ENCODE results near the gene SREK1IP1.

The SREK1IP1 gene

DNA sequence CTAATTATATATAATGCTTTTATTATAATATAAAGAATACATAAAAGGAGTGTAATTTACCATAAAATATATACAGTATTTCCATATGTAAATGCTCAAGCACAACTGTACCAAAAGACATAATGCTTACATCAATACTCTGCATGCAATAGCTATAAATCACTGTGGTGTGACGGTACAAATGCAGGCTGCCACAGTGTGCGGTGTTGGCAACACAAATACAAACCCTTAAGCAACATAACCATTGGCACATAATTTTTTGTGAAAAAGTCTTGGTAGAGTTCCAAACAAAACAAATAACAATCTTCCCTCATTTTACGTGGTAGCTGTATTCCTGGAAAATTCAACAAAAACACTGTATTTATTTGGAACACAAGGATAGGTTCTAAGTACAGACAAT lies 80.1 kb downstream of the SREK1IP1 start:
- DNase-seq (ENCODE audit: insufficient read length, low spot score), result no peak
- FAIRE-seq, result no peak
- TF ChIP-seq CTCF (IDR thresholded peaks at IDR 0.05; ENCODE audit: insufficient read depth, missing control alignments), result no peak

DNA sequence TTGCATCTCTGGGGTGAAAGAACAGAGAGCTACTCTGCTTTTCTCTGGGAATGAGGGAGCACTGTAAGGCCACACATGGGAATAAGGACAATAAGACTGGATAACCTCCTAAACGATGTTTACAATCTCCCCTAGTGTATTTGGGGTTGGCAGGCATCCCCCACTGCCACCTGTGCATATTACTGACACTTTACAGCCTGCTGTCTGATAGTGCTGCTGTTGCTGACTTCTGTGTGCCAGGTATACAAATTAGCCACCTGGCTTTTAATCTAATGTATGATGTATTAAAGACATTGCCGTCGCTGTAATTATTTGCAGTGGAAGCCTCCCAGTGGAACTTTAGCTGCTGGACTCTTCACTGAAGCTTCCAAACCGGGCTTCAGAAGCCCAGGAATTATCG lies 82.6 kb downstream of the SREK1IP1 start:
- TF ChIP-seq CTCF (IDR thresholded peaks at IDR 0.05; ENCODE audit: insufficient read depth, missing control alignments), result no peak
- DNase-seq (ENCODE audit: insufficient read length, low spot score) (no peak), FAIRE-seq (no peak)

- peak; percentile 11 for TF ChIP-seq CTCF (IDR thresholded peaks at IDR 0.05; ENCODE audit: insufficient read depth, missing control alignments)
- FAIRE-seq (no peak), DNase-seq (ENCODE audit: insufficient read length, low spot score) (no peak)
Observed at GRCh38 chr5:64682608-64683007, 85.9 kb downstream of the SREK1IP1 start.

DNA sequence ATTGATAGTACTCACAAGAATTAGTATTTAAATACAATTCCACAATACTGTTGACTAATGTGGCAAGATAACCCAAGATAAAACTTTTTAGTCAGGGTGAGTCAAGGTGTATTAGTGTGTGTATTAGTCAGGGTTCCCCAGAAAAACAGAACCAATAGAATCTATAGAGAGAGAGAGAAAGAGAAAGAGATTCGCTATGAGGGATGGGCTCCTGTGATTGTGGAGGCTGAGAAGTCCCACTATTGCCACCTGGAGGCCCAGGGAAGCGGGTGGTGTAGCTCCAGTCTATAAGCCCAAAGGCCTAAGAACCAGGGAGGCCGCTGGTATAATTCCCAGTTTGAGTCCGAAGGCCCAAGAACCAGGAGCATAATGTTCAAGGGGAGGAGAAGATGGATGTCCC lies 88.2 kb downstream of the SREK1IP1 start:
- peak; percentile 13 for TF ChIP-seq CTCF (IDR thresholded peaks at IDR 0.05; ENCODE audit: insufficient read depth, missing control alignments)
- DNase-seq (ENCODE audit: insufficient read length, low spot score), result no peak
- no peak for FAIRE-seq

DNA sequence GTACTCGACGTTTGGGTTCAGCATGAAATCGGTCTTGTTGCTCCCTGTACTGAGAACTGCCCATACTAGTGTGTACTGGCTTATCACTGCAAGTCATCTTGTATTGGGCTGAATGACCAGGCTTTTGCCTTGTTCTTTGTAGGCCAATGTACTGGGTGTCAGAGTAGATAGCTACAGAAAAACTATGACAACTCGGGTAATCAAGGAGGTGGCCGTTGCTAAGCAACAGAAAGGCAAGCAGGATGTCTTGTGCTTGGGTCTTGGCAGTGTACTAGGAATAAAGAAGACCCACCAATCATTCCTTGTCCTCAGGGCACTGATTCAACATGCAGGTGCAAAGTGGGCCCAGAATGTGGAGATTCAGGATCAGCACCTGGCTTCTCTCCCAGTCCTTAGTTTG lies 90.1 kb downstream of the SREK1IP1 start:
- no peak for TF ChIP-seq CTCF (IDR thresholded peaks at IDR 0.05; ENCODE audit: insufficient read depth, missing control alignments)
- FAIRE-seq, result no peak
- DNase-seq (ENCODE audit: insufficient read length, low spot score), result no peak

DNA sequence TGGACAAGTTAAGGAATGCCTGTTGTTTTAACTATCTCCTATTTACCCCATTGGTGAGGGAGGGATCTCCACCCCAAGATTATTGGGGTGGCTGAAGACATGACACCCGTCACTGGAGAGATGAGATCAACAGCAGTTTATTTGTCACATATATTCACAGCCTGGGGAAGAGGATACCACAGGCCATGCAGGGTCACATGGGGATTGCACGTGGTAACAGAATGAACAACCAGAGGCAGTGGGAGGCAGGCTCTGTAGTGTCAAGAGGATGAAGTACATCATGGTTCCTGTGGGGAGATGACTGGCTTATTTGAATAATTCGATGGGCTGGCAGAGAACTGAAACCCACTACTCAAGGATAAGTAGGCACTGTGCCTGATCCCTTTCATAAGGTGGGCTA lies 96.8 kb downstream of the SREK1IP1 start:
- FAIRE-seq, result no peak
- TF ChIP-seq CTCF (IDR thresholded peaks at IDR 0.05; ENCODE audit: insufficient read depth, missing control alignments), result no peak
- no peak for DNase-seq (ENCODE audit: insufficient read length, low spot score)

GRCh38 chr5:64670277-64670676 lies 98.2 kb downstream of the SREK1IP1 start:
- DNase-seq (ENCODE audit: insufficient read length, low spot score), result no peak
- no peak for TF ChIP-seq CTCF (IDR thresholded peaks at IDR 0.05; ENCODE audit: insufficient read depth, missing control alignments)
- FAIRE-seq, result no peak

All from D721Med (cell line).